K562 (cell line): Measurements from ENCODE around the gene FNDC11.

Source experiments
- ELF4 ChIP-seq: fragments of 450-650 bp; formaldehyde crosslinking; IDR thresholded peaks from 2 replicates; pipeline ENCODE4 v1.4.0; 2022; ENCODE audit warnings: missing genetic modification characterization
- JUN ChIP-seq, 2 experiments: sonication (generic) in 1 of 2; formaldehyde crosslinking in 1 of 2; IDR thresholded peaks; 2 replicates each; pipeline versions ENCODE4 v1.6.1 to v1.8.0; 2012 to 2022; ENCODE audit warnings: borderline replicate concordance in 2 of 2, mild to moderate bottlenecking in 2 of 2, improper control_type of control experiment in 1 of 2, low read depth in 1 of 2, low read length in 1 of 2, missing genetic modification reagents in 1 of 2
- SETDB1 ChIP-seq: IDR thresholded peaks from one replicate; pipeline ENCODE4 v1.6.1; 2012; ENCODE audit warnings: low read length, control low read depth, inconsistent platforms
- SREBF2 ChIP-seq: sonication (generic); formaldehyde crosslinking; IDR thresholded peaks from 2 replicates; pipeline ENCODE4 v1.4.0; 2020; ENCODE audit warnings: mild to moderate bottlenecking, missing genetic modification reagents

GRCh38 chr20:63549019-63549418 is 4.9 kb upstream of the FNDC11 start:
- no peak for TF ChIP-seq SREBF2 (CRISPR knock-in tag)
- TF ChIP-seq ELF4 (CRISPR knock-in tag) = no peak
- TF ChIP-seq SETDB1 = no peak
- no peak for TF ChIP-seq JUN (IDR thresholded peaks at IDR 0.05; ENCODE audit: borderline replicate concordance, low read depth, low read length)
- no peak for TF ChIP-seq JUN (CRISPR knock-in tag; IDR thresholded peaks at IDR 0.05; ENCODE audit: borderline replicate concordance)
